ENCODE measurements around the gene MTHFD2L.

The MTHFD2L gene

DNA sequence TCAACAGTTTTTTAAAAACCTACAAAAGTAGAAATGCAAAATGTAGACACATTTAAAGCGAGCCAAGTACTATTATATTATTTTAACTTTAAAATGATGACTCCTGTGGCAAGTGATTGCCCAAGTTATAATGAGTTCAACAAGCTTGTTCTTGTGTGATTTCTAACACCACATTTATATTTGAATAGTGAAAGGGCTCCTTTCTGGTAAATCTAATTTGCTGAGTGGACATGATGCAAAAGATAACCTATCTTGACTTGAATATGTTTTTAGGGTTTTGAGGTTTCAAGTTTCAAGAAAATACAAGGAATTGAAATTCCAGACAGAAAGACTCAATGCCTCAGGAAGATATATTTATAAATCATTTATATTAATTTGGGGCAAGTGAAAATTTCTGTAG, 149.3 kb downstream of the MTHFD2L start:
- DNase-seq (ENCODE audit: low spot score) = no peak

DNA sequence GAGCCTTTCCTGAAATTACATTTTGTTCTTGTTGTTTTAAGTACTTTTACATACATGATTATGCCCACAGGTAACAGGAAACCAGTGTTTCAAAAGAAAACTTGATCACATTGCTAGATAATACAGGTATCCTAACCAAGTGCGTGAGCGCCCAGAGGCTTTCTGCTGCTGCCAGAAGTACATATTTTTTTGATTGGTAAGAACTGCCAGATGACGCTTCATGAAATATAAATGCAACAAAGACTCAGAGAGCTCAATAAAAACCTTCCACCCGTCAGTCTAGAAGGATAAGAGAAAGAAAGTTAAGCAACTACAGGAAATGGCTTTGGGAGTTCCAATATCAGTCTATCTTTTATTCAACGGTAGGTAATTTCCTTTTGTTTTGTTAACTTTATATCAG, 150.3 kb downstream of the MTHFD2L start, which contains the start of gene EPGN:
Gene EPGN, plus strand, starts transcription at position 256 of the 400 bp plus-strand sequence. Its CDS starts 64 bp downstream, at position 320.
- no peak for DNase-seq (ENCODE audit: low spot score)

DNA sequence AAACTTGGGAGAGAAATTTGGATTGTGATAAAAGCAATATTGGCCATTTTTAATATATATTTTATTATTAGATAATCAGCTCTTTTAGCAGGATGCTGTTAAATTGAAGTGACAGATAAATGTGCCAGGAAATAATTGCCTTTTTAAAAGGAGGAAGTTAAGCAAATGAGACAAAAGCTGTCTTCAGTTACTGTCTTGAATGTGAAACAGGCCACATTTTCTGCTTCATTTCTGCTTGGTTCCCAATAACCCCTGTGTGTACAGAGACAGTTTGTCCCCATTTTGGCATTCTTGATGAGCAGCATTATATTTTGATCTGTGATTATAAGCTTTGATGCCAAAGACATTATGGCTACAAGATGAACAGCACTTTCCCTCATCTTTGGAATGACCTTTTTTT, 151.3 kb downstream of the MTHFD2L start:
- DNase-seq (ENCODE audit: low spot score) = no peak

DNA sequence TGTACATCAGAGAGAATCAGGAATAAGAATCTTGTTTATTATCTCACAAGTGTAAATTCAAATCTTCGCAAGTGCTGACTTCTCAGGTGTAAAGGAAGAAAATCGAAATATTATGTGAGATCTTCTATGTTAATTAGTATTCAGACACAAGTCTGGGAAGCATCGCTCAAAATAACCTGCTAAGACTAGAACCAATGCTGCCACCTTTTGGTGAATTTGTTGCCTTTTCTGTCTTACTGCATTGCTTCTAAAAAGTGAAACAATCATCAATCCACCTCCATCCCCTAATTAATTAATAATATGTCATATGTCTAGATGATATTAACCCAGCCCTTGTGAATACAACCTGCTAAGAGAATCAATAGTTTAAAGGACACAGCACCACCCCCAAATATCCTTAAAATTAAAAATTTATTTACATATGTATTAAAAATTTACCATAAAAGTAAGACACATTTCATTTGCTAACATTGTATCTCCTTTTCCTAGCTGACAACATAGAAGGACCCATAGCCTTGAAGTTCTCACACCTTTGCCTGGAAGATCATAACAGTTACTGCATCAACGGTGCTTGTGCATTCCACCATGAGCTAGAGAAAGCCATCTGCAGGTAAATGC, 153.9 kb downstream of the MTHFD2L start:
- peak; percentile 49 for DNase-seq (ENCODE audit: low spot score)

DNA sequence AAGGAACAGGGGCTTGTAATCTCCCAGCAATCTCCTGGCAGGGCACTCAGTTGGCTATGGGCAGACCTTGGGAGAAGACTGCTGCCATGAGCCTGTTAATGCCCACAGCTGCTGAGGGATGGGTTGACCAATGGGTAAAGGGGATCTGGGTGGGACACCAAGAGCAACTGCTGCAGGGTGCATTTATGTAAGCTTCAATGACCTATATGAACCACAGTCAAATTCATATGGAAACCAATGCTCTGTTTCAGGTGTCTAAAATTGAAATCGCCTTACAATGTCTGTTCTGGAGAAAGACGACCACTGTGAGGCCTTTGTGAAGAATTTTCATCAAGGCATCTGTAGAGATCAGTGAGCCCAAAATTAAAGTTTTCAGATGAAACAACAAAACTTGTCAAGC, 156.4 kb downstream of the MTHFD2L start:
- no peak for DNase-seq (ENCODE audit: low spot score)

DNA sequence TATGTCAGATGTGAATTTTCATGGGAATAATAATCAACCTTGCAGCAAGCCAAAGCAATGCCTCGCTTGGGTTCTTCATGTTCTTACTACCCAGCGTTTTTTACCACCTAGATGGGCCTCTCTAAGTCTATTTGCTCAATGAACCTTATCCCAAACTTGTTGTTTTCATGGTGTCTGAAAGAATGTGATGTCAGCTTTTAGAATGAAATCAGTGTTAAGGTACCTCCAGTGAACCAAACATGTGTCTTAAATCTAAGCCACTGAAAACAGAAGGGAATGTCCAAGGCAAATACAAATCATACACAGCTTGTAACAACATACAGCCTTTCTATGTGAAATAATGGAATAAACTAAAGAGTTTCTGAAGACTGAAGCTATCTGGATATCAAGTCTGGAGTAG, 157.0 kb downstream of the MTHFD2L start:
- DNase-seq (ENCODE audit: low spot score) = no peak

DNA sequence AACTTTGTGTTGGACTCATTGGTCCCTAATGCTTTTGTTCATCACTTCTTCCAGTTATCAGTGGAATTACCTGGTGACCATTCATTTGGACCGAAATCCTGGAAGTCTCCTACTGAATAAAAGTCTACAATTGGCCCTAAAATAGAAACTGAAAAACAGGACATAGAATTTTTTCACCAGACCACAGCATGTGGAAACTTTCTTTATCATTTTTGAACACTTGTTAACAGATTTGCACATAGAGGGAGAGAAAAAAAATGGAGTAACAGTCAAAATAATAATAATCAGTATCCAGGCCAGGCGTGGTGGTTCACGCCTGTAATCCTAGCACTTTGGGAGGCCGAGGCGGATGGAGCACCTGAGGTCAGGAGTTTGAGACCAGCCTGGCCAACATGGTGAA, 157.5 kb downstream of the MTHFD2L start:
- DNase-seq (ENCODE audit: low spot score) = no peak

DNA sequence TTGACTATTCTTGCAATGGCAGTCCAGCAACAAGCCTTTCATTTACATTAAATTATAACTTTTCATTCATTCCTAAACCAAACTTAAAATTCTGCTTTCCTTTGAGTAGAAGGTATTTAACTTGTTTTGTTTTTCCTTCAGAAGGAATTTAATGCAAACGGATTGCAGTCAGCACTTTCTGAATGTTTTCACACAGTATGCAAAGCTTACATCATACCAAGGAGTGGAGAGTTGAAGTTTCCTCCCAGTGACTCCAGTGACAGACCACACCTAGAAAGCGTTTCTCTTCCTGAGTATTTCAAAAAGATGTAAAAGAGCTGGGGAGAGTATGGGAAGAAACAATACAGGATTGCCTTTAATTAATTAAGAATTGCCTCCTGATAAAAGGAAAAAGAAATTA, 158.5 kb downstream of the MTHFD2L start:
- no peak for DNase-seq (ENCODE audit: low spot score)

DNA sequence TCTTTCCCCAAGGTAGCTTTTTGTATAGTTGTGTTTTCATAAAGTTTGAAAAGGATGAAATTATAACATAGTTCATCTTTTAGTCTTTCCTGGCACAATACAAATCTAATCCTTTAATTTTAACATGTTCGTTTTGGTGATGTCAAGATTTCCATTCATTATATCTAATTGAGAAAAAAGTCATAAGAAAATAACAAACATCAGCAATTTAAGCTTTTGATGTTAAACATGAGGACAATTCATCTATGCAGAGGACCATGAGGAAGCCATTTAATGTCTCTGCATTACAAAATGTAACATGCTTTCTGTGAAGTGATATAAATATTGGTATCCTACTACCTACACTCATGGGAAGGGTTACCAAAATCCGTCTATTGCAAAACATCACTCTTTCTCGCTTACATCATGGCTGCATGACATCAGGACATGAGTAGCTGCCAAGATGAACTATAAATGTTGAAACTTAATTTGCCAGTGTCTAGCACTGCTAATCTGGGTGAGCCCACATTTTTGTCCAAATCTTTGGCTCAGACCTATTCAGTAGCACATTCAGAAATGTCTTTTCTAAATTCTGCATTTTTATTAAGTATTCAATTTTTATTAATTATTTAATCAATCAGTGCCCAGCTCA, 159.8 kb downstream of the MTHFD2L start:
- DNase-seq (ENCODE audit: low spot score) = no peak

DNA sequence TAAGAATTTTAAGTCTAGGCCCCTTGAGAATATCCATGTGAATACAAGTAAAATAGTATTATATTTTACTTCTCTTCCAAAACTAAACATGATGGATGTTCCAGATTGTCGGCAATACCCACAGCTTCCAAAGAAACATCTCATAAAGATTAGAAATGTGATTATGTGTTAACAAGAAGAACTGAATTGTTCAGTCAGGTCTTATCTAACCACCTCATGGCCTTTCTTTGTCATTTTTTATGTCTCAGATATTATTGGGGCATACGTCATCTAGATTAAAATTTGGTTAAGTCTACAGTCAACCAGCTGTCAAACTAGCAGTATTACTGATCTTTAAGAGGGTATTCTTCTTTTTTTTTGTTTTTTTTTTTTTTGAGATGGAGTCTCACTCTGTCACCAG, 160.4 kb downstream of the MTHFD2L start:
- DNase-seq (ENCODE audit: low spot score) = no peak

DNA sequence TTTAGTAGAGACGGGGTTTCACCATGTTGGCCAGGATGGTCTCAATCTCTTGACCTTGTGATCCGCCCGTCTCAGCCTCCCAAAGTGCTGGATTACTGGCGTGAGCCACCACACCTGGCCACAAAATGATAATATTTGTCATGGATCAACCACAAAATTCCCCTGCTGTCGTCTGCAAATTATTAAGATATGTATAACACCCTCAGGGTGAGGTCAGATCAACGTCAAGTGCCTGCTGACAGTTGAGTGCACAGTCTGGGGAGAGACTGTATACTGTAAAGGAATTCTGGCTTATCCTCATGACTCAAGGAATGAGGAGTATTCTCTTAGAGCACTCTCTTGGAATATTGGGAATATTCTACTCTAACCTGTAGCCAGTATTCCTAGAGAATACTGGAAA, 161.6 kb downstream of the MTHFD2L start:
- DNase-seq (ENCODE audit: low spot score) = no peak

DNA sequence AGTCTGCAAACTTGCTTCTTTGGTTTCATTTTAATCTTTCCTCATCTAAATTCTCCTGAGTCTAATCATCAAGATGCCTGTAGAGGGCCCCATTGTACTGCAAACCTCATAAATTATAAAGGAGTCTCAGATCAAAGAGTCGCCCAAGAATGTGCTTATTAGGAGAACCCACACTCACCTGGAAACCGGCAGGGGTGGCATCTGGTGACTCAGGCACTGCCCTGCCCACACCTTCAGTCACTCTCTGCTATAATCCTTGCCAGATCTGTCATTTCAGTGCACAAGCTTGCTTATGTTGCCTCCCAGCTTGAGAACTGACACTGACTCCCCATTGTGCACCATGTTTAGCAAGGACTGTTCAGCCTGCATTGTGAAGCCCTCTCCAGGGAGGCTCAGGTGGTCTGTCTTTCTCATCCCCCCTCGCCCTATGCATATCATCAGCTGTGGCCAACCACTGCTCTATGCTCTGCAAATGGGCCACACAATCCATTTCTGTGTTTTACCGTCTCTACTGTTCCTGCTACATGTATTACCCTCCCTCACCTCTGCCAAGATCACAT, 162.7 kb downstream of the MTHFD2L start:
- peak; percentile 72 for DNase-seq (ENCODE audit: low spot score)

DNA sequence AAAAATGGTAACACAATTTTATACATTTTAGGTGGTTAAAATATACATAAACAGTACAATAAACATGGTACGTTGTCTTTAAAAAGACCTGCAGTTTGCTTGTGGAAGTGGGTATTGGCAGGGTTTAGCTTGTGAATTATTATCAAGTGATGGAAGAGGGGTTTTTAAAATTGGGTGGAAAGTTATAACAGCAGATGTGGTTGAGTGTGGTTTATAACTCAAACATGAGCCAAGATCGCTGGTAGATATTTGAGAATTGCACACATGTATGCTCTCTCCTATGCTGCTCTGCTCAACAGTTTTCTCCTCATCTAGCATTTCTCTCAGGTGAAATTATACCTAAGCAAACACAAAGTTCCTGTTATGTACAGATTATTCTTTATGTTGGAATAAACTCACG, 164.4 kb downstream of the MTHFD2L start:
- no peak for DNase-seq (ENCODE audit: low spot score)

DNA sequence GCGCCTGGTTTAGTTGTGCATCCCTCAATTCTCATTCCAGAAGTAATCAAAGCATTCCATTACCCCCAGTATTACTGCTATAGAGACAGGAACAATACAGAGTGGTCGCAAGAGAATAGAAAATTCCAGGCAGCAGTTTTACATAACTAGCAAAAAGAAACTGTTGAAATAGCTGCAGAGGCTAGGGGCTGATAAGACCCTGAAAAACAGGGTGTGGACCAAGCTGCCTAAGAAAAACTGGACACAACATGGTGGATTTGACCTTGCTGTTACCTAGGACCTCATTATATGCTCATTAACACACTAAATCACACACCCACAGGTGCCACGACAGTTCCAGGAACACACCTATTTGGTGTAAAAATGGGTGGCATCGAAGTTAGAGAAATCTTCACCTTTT, 165.7 kb downstream of the MTHFD2L start:
- no peak for DNase-seq (ENCODE audit: low spot score)

DNA sequence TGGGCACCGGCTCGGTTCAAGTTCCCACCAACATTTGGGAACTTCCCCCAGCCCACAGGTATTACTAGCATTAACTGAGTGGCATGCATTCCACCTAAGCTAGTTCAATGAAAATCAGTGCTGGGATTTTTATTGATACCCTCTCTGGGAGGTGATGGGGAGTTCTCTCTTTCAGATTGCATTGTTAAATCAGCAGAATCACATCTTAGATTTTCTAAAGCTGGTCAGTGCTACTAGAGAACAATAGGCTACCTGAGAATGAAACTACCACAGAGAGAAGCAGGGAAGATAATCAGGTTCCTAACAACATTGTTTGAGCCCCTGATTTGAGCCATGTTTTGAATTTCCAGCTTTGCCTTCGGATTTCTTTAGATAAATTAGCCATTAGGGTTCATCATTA, 166.3 kb downstream of the MTHFD2L start:
- DNase-seq (ENCODE audit: low spot score) = no peak

DNA sequence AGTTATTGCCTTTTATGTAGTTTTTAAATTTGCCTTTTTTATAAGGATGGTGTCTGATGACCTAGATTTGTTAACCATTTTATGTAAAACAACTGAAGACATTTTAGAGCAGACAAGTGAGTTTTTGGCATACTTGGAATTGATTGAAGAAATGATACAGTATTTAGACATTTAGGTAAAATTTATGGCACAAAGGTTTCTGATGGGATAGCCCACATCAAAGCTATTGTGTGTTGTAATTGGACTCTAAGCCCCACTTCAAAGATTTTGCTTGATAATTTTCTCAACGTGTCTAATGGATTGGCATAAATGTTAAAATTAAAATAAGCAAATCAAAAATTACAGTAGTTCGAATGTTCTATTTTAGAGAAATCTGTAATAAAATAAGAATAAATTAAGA, 168.0 kb downstream of the MTHFD2L start:
- DNase-seq (ENCODE audit: low spot score) = no peak

DNA sequence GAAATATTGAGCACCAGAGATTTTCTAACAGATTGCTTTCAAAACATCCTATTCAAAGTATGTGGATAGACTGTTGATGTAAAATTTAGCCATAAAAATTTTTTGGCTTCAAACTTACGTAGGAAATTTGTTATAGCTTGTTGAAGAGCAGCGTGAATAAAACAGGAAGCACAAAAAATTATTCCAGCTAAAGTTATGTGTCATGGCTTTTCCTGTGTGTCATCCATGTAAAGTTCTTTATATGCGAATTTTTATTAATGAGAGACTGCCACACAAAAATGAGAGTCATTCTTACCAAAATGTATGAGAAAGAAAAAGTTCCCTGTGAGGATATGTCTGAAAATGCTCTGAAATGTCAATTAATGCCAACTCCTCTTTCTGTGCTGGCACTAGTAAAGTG, 169.8 kb downstream of the MTHFD2L start:
- DNase-seq (ENCODE audit: low spot score) = no peak

DNA sequence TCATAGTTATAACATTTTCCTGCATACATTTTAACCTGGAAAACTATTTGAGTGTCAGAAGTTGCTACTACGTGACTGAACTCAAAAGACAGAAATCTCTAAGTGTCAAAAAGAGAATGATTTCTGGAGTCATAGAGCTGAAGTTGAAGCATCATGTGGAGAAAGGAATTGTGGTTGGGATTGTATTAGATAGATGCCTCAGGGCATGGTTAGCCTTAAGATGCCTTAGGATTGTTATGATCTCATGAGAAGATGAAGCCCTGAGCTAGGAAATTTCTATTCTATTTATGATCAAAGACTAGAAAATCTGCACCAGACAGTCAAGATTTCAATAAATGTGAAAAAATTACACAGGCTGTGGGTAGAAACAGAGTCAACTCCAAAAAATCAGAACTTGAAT, 170.6 kb downstream of the MTHFD2L start:
- DNase-seq (ENCODE audit: low spot score) = no peak

DNA sequence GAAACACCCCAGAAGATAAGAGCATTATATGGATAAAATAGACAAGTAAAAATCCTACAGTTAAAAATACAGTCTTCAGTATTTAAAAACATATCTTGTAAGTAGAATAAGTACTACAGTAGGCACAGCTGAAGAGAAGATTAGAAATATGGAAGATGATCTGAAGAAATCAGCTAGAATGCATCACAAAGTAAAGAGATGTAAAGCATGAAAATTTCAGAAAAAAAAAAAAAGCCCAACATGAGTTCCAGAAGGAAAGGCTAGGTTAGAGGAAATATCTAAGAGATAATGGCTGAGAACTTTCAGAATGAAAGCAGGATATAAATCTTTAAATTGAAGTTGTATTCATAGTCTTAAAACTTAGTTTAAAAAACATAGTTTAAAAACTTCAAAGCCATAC, 171.4 kb downstream of the MTHFD2L start:
- DNase-seq (ENCODE audit: low spot score) = no peak

DNA sequence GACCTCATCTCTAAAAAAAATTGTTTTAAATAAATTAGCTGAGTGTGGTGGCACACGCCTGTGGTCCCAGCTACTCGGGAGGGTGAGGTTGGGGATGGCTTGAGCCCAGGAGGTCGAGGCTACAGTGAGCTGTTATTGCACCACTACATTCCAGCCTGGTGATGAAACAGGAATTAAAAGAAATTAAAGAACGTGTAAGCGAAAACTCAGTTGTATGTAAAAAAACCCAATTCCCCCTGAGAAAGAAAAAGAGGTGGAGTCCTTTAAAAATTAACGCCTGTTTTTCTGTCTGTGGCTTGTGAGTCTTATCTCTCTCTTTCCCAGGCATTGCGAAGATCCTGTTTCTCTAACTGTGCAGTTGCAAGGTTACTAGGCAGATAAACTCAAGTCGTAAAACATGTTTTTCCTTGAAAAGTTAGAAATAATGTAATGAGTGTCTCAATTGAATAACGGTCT, 172.4 kb downstream of the MTHFD2L start:
- no peak for DNase-seq (ENCODE audit: low spot score)

DNA sequence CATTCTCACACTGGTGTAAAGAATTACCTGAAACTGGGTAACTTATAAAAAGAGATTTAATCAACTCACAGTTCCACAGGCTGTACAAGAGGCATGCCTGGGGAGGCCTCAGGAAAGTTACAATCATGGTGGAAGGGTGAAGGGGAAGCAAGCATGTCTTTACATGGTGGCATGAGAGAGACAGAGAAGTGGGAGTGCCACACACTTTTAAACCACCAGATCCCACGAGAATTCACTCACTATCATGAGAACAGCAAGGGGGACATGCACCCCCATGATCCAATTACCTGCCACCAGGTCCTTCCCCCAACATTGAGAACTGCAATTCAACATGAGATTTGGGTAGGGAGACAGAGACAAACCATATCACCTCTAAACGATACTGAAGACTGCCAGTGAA, 173.3 kb downstream of the MTHFD2L start:
- DNase-seq (ENCODE audit: low spot score) = no peak

DNA sequence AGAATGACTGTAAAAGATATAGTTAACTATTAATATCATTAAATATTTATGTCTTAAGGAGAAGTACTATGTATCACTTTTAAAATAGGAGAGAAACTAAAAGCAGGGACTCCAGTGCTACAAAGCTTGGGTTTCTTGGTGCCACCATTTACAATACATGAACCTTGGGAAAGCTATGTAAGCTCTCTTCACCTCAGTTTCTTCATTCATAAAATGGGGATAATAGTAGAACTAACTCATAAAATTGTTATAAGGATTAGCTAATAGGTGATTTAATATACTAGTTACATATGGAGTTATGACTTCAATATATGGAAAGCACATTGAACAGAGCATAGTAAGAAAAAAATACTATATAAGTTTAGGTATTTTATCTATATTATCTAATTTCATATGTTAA, 174.0 kb downstream of the MTHFD2L start:
- no peak for DNase-seq (ENCODE audit: low spot score)

DNA sequence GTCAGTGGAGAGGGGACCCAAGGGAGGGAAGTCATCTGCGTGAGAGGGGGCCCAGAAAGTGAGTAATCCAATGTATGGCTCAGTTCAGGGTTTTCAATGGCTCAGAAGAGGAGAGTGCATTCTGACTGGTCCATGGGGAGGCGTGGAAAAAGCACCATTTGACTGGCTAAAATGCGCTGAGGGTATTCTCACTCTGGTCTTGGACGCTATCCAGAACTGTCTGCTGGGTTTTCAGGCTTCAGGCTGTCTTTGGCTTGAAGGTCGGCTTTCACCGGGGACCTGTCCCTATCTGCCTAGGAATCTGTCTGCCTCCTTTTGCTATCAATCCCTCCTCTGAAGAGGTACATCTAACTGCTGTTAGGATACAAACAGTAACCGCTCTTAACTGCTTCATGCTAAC, 176.7 kb downstream of the MTHFD2L start:
- no peak for DNase-seq (ENCODE audit: low spot score)

Measured in COLO829 (cell line).